Osteoblast (primary cell): ENCODE data around the gene ADD1. TPM values are rescaled to one million over a fixed set of nuclear protein-coding genes. Genes with fewer than 3 reads are reported as not detected.

Experiments
- DNase-seq: peaks from one replicate; pipeline ENCODE4 v3.0.0; 2011; ENCODE audit warnings: low spot score, mixed read lengths; ENCODE audit not compliant: insufficient read length; ENCODE audit errors: missing footprints
- H2AFZ ChIP-seq: 2 replicates; pipeline ENCODE4 v1.6.0; 2011; ENCODE audit warnings: mild to moderate bottlenecking, low read length
- H3K27ac ChIP-seq: 2 replicates; pipeline ENCODE4 v1.5.1; 2011; ENCODE audit warnings: mild to moderate bottlenecking, low read depth, low read length, moderate library complexity
- H3K27me3 ChIP-seq: 2 replicates; pipeline ENCODE4 v1.6.0; 2012; ENCODE audit warnings: mild to moderate bottlenecking, control low read depth, inconsistent platforms, low read length, moderate library complexity; ENCODE audit not compliant: insufficient read depth
- H3K36me3 ChIP-seq: 2 replicates; pipeline ENCODE4 v1.5.1; 2011; ENCODE audit warnings: mild to moderate bottlenecking, low read length, control low read depth, moderate library complexity; ENCODE audit not compliant: insufficient read depth
- H3K4me1 ChIP-seq: 2 replicates; pipeline ENCODE4 v1.5.1; 2011; ENCODE audit warnings: mild to moderate bottlenecking, low read length, control low read depth, moderate library complexity; ENCODE audit not compliant: insufficient read depth
- H3K4me2 ChIP-seq: 2 replicates; pipeline ENCODE4 v1.6.0; 2011; ENCODE audit warnings: mild to moderate bottlenecking, low read length; ENCODE audit not compliant: insufficient read depth
- H3K4me3 ChIP-seq: fragments of 200-600 bp; sonication (generic); 3 replicates; pipeline ENCODE4 v1.5.1; 2012; ENCODE audit warnings: mild to moderate bottlenecking, low read length, inconsistent platforms; ENCODE audit not compliant: insufficient read depth
- H3K79me2 ChIP-seq: 2 replicates; pipeline ENCODE4 v1.6.0; 2012; ENCODE audit warnings: mild to moderate bottlenecking, low read length, control low read depth, inconsistent platforms; ENCODE audit not compliant: insufficient read depth
- H3K9me3 ChIP-seq: 2 replicates; pipeline ENCODE4 v1.5.1; 2011; ENCODE audit warnings: low read depth, low read length, control low read depth
- H4K20me1 ChIP-seq: 2 replicates; pipeline ENCODE4 v1.6.0; 2012; ENCODE audit warnings: mild to moderate bottlenecking, low read length, control low read depth; ENCODE audit not compliant: insufficient read depth
- CTCF ChIP-seq: IDR thresholded peaks from 2 replicates; pipeline ENCODE4 v1.5.1; 2011; ENCODE audit warnings: mild to moderate bottlenecking, low read depth, low read length, moderate library complexity; ENCODE audit errors: extremely low read depth
- total RNA-seq: library from RNA; depleted of rRNA; stranded (reverse); fragments of >200 nt; gene quantifications from 2 replicates; pipeline ENCODE4 v1.2.3, GENCODE V29; 2012

ADD1 gene
- total RNA-seq, 1 donor: 200 TPM

GRCh38 chr4:2810388-2810787 is 33.3 kb upstream of the ADD1 start:
- Histone ChIP-seq H2AFZ (no peak overlapping the region), H3K4me2 (no peak overlapping the region), H3K27ac (no peak overlapping the region), H3K4me1 (peaks cover 19% of the 10 kb centered on the region), H3K9me3 (no peaks in the 10 kb centered on the region), H4K20me1 (no peaks in the 10 kb centered on the region), H3K36me3 (peaks cover 5% of the 10 kb centered on the region), H3K4me3 (no peak overlapping the region), H3K27me3 (no peaks in the 10 kb centered on the region), H3K79me2 (peaks cover 77% of the 10 kb centered on the region)
- no peak for TF ChIP-seq CTCF
- no peak for DNase-seq

- H3K4me3 ChIP-seq: peak overlapping the region; percentile 64
- H3K9me3 ChIP-seq: peaks cover 3% of the 10 kb centered on the region
- H3K27me3 ChIP-seq: no peaks in the 10 kb centered on the region
- TF ChIP-seq CTCF: no peak
- peak overlapping the region; percentile 68 for H3K27ac ChIP-seq
- H3K36me3 ChIP-seq: peaks cover 5% of the 10 kb centered on the region
- H2AFZ ChIP-seq: peak overlapping the region; percentile 88
- H3K4me2 ChIP-seq: peak overlapping the region; percentile 70
- H3K79me2 ChIP-seq: peaks cover 77% of the 10 kb centered on the region
- H3K4me1 ChIP-seq: peaks cover 15% of the 10 kb centered on the region
- H4K20me1 ChIP-seq: peaks cover 4% of the 10 kb centered on the region
- peak; percentile 98 for DNase-seq
Observed at GRCh38 chr4:2811830-2812611, 31.6 kb upstream of the ADD1 start.

- Histone ChIP-seq H3K27me3 (no peaks in the 10 kb centered on the region), H3K9me3 (peaks cover 3% of the 10 kb centered on the region), H3K79me2 (peaks cover 77% of the 10 kb centered on the region), H4K20me1 (peaks cover 10% of the 10 kb centered on the region), H2AFZ (peak overlapping the region; percentile 88), H3K4me3 (peak overlapping the region; percentile 64), H3K4me2 (peak overlapping the region; percentile 70), H3K36me3 (peaks cover 5% of the 10 kb centered on the region), H3K4me1 (peaks cover 15% of the 10 kb centered on the region), H3K27ac (peak overlapping the region; percentile 68)
- TF ChIP-seq CTCF: no peak
- DNase-seq: no peak
Observed at GRCh38 chr4:2812612-2813354, 30.9 kb upstream of the ADD1 start.
